Measurements from ENCODE around the gene SNED1.

The SNED1 gene

DNA sequence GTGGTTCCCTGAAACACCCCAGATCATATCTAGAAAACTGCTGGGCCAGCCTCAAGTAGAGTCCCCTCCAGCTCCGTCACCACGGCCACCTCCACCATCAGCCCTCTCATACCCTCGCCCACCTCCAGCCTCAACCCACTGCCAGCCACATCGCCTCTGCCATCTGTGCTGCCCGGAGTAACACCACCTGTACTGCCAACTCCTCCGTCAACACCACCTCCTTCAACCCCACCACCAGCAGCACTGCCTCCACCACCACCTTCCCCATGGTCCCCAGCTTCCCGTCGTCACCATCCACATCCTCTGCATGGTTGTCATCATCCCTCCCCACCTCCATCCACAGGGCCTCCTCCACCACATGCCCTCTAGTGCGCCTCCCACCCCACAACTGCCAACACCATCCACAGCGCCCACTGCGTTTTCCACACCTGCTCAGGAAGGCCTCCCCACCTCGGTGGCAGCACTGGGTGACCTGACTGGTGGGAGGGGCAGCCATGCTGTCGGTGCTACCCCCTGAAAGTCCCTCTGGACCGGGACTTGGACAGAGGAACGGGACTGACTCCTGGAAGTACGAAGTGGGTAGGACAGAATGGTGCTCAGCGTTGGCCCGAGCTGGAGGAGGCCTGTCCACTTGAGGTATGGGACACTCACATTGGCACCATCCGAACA lies 1.6 kb downstream of the SNED1 start:
- Histone ChIP-seq H4K91ac (ENCODE audit: low read depth, low read length, poor library complexity) (no peak overlapping the region), H2BK5ac (ENCODE audit: low read length) (no peak overlapping the region), H3K14ac (ENCODE audit: low read length) (peak overlapping the region; percentile 47), H3K79me1 (ENCODE audit: low read depth, low read length) (no peaks in the 10 kb centered on the region), H3K36me3 (replicated peaks in 1 of 2; ENCODE audit: control insufficient read depth in 2 of 2, insufficient read depth in 2 of 2, low read length in 2 of 2) (peaks cover 0 to 4% of the 10 kb centered on the region in 2 donors), H2BK120ac (ENCODE audit: low read depth, low read length) (no peak overlapping the region), H2BK12ac (ENCODE audit: low read length) (peak overlapping the region; percentile 46), H3K18ac (ENCODE audit: low read length) (no peak overlapping the region), H3K9me3 (replicated peaks in 1 of 2; ENCODE audit: control insufficient read depth in 2 of 2, insufficient read depth in 1 of 2, low read depth in 1 of 2, low read length in 2 of 2) (peaks cover 12% of the 10 kb centered on the region in 2 donors), H2AFZ (ENCODE audit: low read length) (no peak overlapping the region), H3K4me2 (ENCODE audit: insufficient read depth, low read length, poor library complexity, severe bottlenecking) (no peak overlapping the region), H3K4me3 (ENCODE audit: low read length in 2 of 2) (peak overlapping the region in 1 of 2 donors; percentile 17), H3K23ac (ENCODE audit: low read depth, low read length, poor library complexity) (peak overlapping the region; percentile 44), H2AK5ac (ENCODE audit: low read depth, low read length) (peak overlapping the region; percentile 24), H4K8ac (ENCODE audit: low read depth, low read length) (no peak overlapping the region), H3K27me3 (ENCODE audit: control insufficient read depth in 3 of 3, insufficient read depth in 3 of 3, low read depth in 1 of 3, low read length in 3 of 3) (peaks cover 7 to 69% (median 30%) of the 10 kb centered on the region in 3 experiments), H2BK15ac (ENCODE audit: low read length) (no peak overlapping the region), H3K4me1 (ENCODE audit: control insufficient read depth in 2 of 2, insufficient read depth in 1 of 2, low read depth in 1 of 2, low read length in 2 of 2) (peaks cover 2 to 7% of the 10 kb centered on the region in 2 donors), H3K4ac (ENCODE audit: low read length) (no peak overlapping the region), H3K9ac (ENCODE audit: low read depth, low read length, poor library complexity) (peak overlapping the region; percentile 9), H3K27ac (replicated peaks; ENCODE audit: low read length) (no peak overlapping the region)
- WGBS, 2 donors (ENCODE audit: extremely low coverage in 2 of 2, insufficient read length in 2 of 2, insufficient replicate concordance in 1 of 2), result no CpG with 5 or more reads among the region's 19 CpGs
- no peak for DNase-seq (ENCODE audit: low spot score)

DNA sequence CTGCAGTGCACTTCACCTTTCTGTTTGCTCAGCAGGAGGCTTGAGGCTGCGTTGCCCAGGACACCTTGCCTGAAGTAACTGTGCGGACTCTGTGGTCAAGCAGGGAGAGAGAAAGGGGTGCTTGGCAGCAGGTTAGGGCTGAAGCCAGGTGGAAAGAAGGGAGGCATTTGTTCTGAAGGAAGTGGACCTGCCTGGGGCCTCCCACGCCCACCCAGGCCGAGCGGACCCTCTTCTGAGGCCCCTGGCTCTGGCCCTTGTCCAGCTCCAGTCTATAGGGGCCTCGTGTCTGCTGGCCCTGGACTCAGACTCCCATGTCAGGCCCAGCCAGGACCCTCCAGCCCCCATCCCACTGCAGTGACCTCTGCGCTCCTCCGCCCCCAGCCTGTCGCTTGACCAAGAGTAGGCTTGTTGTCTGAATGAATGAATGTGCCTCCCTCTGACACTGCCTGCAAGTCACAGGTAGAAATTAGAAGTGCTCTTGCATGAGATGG lies 2.5 kb downstream of the SNED1 start:
- Histone ChIP-seq H3K27ac (replicated peaks; ENCODE audit: low read length) (no peak overlapping the region), H3K4ac (ENCODE audit: low read length) (no peak overlapping the region), H3K9ac (ENCODE audit: low read depth, low read length, poor library complexity) (no peak overlapping the region), H3K79me1 (ENCODE audit: low read depth, low read length) (no peaks in the 10 kb centered on the region), H3K14ac (ENCODE audit: low read length) (no peak overlapping the region), H2BK5ac (ENCODE audit: low read length) (no peak overlapping the region), H3K4me3 (ENCODE audit: low read length in 2 of 2) (no peak overlapping the region), H3K9me3 (replicated peaks in 1 of 2; ENCODE audit: control insufficient read depth in 2 of 2, insufficient read depth in 1 of 2, low read depth in 1 of 2, low read length in 2 of 2) (peaks cover 12 to 15% of the 10 kb centered on the region in 2 donors), H2BK120ac (ENCODE audit: low read depth, low read length) (no peak overlapping the region), H3K18ac (ENCODE audit: low read length) (no peak overlapping the region), H3K4me1 (ENCODE audit: control insufficient read depth in 2 of 2, insufficient read depth in 1 of 2, low read depth in 1 of 2, low read length in 2 of 2) (peaks cover 2 to 7% of the 10 kb centered on the region in 2 donors), H2BK12ac (ENCODE audit: low read length) (no peak overlapping the region), H3K23ac (ENCODE audit: low read depth, low read length, poor library complexity) (no peak overlapping the region), H3K27me3 (ENCODE audit: control insufficient read depth in 3 of 3, insufficient read depth in 3 of 3, low read depth in 1 of 3, low read length in 3 of 3) (peaks cover 7 to 60% (median 30%) of the 10 kb centered on the region in 3 experiments), H4K91ac (ENCODE audit: low read depth, low read length, poor library complexity) (no peak overlapping the region), H2BK15ac (ENCODE audit: low read length) (no peak overlapping the region), H2AK5ac (ENCODE audit: low read depth, low read length) (no peak overlapping the region), H4K8ac (ENCODE audit: low read depth, low read length) (no peak overlapping the region), H3K36me3 (replicated peaks in 1 of 2; ENCODE audit: control insufficient read depth in 2 of 2, insufficient read depth in 2 of 2, low read length in 2 of 2) (peaks cover 0 to 4% of the 10 kb centered on the region in 2 donors), H3K4me2 (ENCODE audit: insufficient read depth, low read length, poor library complexity, severe bottlenecking) (no peak overlapping the region), H2AFZ (ENCODE audit: low read length) (no peak overlapping the region)
- no CpG with 5 or more reads among the region's 9 CpGs for WGBS, 2 donors (ENCODE audit: extremely low coverage in 2 of 2, insufficient read length in 2 of 2, insufficient replicate concordance in 1 of 2)
- DNase-seq (ENCODE audit: low spot score), result no peak

DNA sequence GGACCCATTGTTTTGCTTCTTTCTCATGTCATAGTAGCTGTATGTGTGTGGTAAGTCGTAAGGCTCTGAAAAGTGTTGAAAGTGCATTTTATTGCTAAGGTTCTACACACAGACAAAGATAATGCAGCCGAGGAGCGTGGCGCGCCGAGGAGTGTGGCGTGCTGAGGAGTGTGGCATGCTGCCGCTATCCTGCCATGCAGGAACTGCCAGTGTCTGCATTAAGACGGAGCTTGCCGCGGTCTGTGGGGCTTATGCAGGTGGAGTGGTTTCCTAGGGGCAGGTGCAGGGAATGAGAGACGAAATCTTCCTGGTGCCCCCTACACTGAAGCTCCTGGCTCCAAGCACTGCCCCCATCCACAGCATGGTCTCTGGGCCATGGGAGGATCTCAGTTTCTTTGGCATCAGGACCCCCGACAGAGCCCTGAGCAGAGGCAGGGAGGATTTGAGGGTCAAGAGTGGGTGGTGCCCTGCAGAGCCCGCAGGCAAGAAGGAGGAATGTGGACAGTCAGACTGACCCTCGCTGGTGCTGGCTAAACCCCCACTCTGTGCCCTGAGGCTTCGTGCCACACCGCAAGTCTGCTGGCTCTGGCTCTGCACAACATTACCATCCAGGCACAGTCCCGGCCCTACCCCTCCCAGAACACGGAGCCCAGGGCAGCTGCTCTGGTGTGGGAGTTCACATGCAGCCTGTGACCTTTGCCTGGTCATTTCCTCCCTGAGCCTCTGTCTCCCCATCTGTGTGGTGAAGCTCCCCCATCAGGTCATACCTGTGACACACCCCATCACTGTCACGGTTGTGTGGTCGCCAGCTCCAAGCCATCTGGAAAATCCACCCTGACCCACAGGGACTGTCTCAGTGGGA lies 3.2 kb downstream of the SNED1 start:
- Histone ChIP-seq H3K36me3 (replicated peaks in 1 of 2; ENCODE audit: control insufficient read depth in 2 of 2, insufficient read depth in 2 of 2, low read length in 2 of 2) (peaks cover 0 to 4% of the 10 kb centered on the region in 2 donors), H2BK5ac (ENCODE audit: low read length) (peak overlapping the region; percentile 59), H3K23ac (ENCODE audit: low read depth, low read length, poor library complexity) (no peak overlapping the region), H2BK120ac (ENCODE audit: low read depth, low read length) (no peak overlapping the region), H3K9ac (ENCODE audit: low read depth, low read length, poor library complexity) (peak overlapping the region; percentile 34), H2BK15ac (ENCODE audit: low read length) (no peak overlapping the region), H2AFZ (ENCODE audit: low read length) (no peak overlapping the region), H4K91ac (ENCODE audit: low read depth, low read length, poor library complexity) (no peak overlapping the region), H3K18ac (ENCODE audit: low read length) (no peak overlapping the region), H3K27me3 (ENCODE audit: control insufficient read depth in 3 of 3, insufficient read depth in 3 of 3, low read depth in 1 of 3, low read length in 3 of 3) (peaks cover 7 to 52% (median 30%) of the 10 kb centered on the region in 3 experiments), H3K4ac (ENCODE audit: low read length) (no peak overlapping the region), H3K4me2 (ENCODE audit: insufficient read depth, low read length, poor library complexity, severe bottlenecking) (no peak overlapping the region), H3K4me3 (ENCODE audit: low read length in 2 of 2) (no peak overlapping the region), H2AK5ac (ENCODE audit: low read depth, low read length) (peak overlapping the region; percentile 47), H3K9me3 (replicated peaks in 1 of 2; ENCODE audit: control insufficient read depth in 2 of 2, insufficient read depth in 1 of 2, low read depth in 1 of 2, low read length in 2 of 2) (peaks cover 12 to 16% of the 10 kb centered on the region in 2 donors), H4K8ac (ENCODE audit: low read depth, low read length) (no peak overlapping the region), H2BK12ac (ENCODE audit: low read length) (no peak overlapping the region), H3K79me1 (ENCODE audit: low read depth, low read length) (no peaks in the 10 kb centered on the region), H3K4me1 (ENCODE audit: control insufficient read depth in 2 of 2, insufficient read depth in 1 of 2, low read depth in 1 of 2, low read length in 2 of 2) (peaks cover 2 to 7% of the 10 kb centered on the region in 2 donors), H3K14ac (ENCODE audit: low read length) (peak overlapping the region; percentile 14), H3K27ac (replicated peaks; ENCODE audit: low read length) (no peak overlapping the region)
- DNase-seq (ENCODE audit: low spot score), result no peak
- WGBS, 2 donors (ENCODE audit: extremely low coverage in 2 of 2, insufficient read length in 2 of 2, insufficient replicate concordance in 1 of 2), result no CpG with 5 or more reads among the region's 21 CpGs
